GM18858 (cell line): ENCODE data around the gene TFDP2.
A peak's percentile ranks its signal among the peaks of the same experiment; 100 is the strongest.
"Not testable (repeated sequence)": the region's sequence is repeated elsewhere in the genome, so short reads cannot be mapped to it uniquely, and the experiment has no call there.

Source experiments
- ATAC-seq: cut with Tn5 transposase; IDR thresholded peaks from one replicate; pipeline ENCODE4 v1.9.1; 2021; ENCODE audit not compliant: unreplicated experiment

The TFDP2 gene

DNA sequence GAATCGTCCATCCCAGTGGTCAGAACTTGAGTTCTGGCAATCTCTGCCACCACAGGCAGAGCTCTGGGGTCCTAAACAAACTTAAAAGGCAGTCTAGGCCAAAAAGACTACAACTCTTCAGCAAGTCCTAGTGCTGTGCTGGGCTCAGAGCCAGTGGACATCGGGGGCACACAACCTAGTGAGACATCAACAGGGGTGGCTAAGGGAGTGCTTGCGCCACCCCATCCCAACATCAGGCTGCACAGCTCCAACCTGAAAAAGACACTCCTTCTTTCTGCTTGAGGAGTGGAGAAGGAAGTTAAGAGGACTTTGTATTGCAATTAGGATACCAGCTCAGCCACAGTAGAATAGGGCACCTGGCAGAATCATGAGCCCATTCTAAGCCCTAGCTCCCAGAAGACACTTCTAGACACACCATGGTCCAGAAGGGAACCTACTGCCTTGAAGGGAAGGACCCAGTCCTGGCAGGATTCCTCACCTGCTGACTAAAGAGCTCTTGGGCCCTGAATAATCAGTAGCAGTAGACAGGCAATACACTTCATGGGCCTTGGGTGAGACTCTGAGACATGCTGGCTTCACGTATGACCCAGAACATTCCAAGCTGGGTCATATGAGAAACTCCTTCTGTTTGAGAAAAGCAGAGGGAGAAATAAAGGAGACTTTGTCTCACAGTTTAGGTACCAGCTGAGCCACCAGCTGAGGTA lies 72.0 kb downstream of the TFDP2 start:
- no peak for ATAC-seq

DNA sequence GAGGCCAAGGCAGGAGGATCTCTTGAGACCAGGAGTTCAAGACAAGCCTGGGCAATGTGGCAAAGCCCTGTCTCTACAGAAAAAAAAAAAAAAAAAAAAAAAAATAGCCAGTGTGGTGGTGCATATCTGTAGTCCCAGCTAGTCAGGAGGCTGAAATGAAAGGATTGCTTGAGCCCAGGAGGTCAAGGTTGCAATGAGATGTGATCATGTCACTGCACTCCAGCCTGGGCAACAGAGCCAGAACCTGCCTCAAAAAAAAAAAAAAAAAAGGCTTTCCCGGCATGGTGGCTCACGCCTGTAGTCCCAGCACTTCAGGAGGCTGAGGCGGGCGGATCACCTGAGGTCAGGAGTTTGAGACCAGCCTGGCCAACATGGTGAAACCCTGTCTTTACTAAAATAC lies 73.7 kb downstream of the TFDP2 start:
- not testable (repeated sequence) for ATAC-seq

DNA sequence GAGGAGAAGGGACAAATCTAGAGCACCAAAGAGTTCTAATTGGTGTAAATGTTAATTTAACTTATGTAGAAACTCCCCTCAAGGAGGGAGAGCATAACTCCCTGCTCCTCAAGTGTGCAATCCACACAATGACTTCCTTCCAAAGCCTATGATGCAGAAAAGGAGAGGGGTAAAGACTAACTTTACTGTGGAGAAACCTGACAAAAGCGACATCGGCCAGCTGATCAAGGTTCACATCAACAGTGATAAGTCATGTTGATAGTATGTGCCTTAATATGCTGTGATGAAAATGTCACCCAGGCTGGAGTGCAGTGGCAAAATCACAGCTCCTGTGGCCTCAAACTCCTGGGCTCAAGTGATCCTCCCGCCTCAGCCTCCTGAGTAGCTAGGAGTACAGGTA lies 76.5 kb downstream of the TFDP2 start:
- no peak for ATAC-seq

DNA sequence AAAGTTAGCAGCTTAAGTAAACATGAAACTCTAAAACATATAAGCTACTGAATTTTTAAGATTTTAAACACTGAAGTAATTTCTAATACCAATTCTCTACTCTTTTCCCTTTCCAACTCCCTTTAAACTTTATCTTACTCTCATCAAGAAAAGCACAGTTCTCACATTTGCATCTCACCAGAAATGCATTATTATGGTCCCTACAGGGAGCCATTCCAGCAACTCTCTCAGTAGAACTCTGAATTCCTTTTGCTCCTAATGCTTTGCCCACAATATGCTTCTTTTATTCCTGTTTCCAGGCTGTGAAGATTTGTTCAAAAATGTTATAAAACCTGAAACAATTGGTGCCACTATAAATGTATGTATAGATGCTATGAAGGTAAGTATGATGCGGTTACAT lies 83.4 kb downstream of the TFDP2 start:
- no peak for ATAC-seq

DNA sequence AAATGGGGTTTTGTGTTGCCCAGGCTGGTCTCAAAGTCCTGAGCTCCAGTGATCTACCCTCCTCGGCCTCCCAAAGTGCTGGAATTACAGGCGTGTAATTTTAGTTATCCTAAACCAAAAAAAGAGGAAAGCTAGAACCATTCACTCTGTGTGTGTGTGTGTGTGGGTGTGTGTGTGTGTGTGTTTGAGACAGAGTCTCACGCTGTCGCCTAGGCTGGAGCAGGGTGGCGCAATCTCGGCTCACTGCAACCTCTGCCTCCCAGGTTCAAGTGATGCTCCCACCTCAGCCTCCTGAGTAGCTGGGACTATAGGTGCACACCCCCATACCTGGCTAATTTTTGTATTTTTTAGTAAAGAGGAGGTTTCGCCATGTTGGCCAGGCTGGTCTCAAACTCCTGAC lies 84.0 kb downstream of the TFDP2 start:
- no peak for ATAC-seq

DNA sequence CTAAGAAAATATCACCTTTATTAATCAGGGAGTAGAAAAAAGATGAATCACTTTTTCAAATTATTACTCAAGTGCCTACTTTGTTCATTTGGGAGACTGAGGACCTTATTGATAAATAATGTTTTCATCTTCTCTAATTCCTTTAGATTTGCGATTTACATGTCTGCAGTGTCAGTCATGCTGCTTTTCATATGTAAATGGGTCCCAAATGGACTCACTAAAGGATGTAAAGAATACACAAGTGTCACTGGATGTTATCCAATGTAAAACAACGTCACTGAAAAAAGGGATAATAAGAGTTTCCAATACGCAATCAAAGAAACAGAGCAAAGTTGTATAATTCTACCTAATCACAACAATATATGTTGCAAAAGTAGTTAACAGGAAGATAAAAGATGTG lies 84.9 kb downstream of the TFDP2 start:
- no peak for ATAC-seq

DNA sequence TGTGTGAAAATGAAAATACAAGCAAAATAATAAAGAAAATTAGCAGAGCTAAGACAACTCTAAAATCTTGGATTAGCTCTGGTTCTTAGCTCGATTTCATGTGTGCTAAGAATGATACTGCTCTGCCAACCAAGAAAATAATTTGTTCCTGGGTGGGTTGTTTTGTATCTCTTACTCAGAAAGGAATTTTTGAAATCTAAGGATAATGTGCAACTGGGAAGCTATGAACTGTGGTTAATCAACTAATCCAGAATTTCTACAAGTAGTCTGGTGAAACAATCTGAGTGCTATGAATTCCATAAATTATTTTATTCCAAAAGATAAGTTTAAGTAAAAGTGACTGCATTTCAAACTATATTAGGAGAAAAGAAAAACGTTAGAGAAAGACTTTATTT lies 92.0 kb downstream of the TFDP2 start:
- no peak for ATAC-seq

DNA sequence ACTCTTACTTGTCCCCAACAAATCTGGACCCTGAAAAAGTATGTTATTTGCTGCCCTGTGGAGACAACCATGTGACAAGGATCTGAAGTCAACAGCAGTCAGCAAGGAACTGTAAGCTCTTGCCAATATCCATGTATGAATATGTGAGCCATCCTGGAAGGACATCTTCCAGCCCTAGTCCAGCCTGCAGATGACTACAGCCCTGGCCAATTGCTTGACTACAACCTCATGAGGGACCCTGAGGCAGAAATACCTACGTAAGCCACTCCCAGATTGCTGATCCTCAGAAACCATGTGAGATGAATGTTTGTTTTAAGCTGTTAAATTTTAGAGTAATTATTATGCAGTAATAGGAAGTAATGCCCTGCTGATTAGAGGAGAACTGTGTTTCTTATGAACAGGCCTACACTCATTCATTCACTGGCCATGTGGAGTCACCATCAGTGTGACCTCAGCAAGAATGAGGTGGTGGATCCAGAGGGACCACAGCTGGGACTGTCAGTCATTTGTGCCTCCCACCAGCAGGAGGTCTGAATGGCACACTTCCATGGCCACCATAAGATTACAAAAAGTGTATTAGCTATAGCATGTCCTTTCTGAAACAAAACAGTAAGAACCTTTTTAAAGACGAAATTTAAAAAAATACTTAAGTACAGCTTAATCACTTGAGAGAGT lies 92.6 kb downstream of the TFDP2 start:
- no peak for ATAC-seq

DNA sequence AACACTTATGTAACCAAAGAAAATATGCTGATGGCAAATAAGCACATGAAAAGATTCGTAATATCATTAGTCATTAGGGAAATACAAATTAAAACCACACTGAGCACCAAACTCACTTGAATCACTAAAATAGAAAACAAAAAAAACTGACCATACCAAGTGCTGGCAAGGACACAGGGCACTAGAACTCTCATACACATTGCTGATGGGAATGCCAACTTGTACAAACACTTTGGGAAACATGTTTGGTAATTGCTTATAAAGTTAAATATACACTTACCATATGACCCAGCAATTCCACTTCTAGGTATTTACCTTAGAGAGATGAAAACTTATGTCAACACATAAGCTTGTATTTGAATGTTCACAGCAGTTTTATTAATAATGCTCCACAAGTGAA lies 95.5 kb downstream of the TFDP2 start:
- no peak for ATAC-seq

DNA sequence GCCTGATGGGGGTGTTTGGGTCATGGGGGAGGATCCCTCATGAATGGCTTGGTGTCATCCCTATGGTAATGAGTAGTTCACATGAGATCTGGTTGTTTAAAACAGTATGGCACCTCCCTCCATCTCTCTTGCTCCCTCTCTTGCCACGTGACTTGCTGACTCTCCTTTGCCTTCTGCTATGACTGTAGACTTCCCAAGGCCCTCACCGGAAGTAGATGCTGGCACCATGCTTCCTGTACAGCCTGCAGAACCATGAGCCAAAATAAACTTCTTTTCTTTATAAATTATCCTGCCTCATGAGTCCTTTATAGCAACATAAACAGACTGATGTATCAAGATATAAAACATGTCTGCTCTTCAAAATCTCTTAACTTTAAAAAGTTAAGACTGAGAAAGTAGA lies 96.1 kb downstream of the TFDP2 start:
- ATAC-seq = no peak

DNA sequence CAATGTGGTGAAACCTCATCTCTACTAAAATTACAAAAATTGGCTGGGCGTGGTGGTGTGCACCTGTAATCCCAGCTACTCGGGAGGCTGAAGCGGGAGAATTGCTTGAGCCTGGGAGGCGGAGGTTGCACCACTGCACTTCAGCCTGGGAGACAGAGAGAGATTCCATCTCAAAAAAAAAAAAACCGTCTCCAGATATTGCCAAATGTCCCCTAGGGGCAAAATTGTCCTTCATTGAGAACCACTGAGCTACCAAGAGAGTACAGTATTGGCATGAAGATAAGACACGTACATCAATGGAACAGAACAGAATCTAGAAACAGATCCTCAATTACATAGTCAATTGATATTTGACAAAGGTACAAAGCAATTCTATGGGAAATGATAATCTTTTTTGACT lies 98.0 kb downstream of the TFDP2 start:
- no peak for ATAC-seq

DNA sequence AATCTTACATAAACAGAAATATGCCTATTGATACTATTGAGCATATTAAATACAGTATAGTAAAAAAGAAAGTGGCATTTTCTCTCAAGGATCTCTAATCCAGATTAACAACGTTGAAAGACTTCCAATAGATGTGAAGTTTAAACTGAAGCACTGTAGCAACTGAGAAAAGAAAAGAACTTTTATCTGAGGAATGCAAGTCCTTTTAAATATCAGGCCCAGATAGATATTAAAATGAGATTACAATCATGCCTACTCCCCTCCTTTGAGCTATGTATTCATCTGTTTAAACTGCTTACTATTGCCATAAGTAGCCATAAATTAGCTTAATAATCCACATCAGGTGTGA lies 102.3 kb downstream of the TFDP2 start:
- no peak for ATAC-seq

DNA sequence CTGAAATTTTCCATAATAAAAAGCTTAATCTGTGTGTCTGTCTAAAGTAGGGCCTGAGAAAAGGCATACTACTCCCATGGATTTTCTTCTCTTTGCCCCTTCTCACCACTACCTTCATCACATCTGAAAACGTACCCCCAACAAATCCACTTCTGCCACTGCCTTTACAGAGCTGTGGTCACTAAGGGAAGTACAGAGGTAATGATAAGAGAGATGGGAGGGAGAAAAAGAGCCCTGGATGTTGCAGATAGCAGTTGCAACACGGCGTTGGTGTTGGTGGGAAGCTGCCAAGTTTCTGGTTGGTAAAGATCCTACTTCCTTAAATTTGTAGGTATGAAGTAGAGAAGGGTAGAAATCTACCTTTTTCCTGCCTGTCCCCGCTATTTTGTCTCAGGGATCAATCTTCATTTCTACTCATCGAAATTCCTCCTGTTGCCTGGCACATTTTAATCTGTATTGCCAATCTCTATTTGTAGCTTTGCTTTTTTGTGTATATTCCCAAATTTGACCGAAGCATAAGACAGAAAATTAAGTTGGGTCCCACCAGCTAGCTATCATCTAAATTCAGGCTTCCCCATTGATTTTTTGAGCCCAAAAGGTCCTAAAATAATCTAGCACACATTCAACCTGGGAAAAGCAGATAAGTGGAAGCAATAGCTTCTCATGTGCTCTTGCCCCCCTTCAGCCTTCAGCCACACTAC lies 102.9 kb downstream of the TFDP2 start:
- ATAC-seq = no peak

DNA sequence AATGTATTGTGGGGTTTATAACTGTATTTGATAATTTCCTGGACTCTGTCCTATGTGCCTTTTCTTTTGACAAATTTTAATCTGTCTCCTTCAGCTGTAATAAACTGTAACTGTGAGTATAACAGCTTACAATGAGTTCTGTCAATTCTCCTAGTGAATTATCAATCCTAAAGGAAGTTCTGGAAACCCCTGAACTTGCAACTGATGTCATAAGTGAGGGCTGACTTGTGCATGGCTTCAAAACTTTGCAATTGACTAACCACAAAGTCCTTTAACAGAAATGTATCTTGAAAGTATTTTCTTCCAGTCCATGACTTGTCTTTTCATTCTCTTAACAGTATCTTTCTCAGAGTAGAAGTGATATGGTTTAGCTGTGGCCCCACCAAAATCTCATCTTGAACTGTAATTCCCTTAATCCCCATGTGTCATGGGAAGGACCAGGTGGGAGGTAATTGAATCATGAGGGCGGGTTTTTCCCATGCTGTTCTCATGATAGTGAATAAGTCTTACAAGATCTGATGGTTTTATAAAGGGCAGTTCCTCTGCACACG lies 108.3 kb downstream of the TFDP2 start:
- ATAC-seq = no peak

DNA sequence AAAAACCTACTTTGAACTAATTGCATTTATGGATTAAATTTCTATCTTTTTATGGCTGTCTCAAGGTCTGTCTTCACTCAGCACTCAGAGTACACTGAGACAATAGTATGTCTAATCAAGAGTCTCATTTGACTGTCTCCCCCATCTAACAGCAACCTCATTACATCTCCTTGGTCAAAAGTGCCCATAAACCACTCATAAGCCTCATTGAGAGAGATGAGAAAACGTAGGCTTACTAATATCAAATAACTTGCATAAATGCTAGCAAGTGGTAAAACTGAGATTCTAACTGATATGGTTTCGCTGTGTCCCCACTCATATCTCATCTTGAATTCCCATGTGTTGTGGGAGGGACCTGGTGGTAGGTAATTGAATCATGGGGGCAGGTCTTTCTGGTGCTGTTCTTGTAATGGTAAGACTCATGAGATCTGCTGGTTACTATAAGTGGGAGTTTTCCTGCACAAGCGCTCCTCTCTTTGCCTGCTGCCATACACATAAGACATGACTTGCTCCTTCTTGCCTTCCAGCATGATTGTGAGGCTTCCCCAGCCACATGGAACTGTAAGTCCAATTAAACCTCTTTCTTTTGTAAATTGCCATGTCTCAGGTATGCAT lies 113.9 kb downstream of the TFDP2 start:
- no peak for ATAC-seq

DNA sequence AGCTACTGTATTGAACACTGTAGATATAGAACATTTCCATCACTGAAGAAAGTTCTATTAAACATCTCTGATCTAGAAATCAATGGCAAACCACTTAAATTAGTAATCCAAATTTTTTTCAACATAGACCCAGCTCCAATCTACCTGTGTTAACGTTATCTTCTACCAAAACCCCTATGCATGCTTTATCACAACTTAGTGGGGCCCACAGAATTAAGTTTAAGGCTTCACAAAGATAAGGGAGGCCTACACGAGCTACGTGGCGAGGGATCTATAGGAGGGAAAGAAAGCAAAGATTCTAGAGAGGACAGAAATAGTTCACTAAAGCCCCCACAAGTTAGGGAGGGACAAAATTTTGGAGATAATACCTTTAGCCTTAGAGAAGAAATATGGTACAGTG lies 116.1 kb downstream of the TFDP2 start:
- ATAC-seq = no peak

DNA sequence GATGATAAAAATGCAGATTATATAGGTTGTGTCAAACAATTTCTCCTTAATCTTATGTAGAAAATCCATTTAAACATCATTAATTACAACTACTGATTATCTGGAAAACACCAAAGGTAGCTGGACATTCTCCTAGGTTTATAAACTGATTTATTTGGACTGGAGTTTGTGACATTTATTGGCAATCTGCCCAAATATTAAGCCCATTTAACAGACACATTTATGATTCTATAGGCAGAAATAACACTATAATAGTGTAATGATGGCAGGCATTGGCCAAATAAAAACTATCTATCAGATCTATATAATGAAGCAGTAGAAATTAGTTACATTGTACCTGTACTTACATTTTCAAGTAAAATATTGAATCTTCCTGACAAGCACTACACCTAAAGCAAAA lies 117.8 kb downstream of the TFDP2 start:
- no peak for ATAC-seq

DNA sequence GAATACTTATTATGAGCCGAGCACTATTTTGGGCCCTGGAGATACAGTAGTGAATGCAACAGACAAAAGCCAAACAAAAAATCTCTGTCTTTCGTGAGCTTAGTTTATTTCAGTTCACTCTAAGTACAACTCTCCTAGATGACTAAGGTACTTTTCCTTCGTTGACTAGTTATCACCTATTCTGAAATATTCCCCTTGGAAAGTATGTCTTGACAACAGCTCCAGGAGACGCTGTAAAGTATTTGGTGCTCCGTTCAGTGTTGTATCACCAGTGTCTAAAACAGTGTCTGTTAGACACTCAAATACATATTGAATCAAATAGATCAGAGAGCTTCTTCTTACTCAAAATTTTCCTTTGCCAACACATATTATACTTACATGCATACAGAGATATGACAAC lies 119.6 kb downstream of the TFDP2 start:
- ATAC-seq = no peak

DNA sequence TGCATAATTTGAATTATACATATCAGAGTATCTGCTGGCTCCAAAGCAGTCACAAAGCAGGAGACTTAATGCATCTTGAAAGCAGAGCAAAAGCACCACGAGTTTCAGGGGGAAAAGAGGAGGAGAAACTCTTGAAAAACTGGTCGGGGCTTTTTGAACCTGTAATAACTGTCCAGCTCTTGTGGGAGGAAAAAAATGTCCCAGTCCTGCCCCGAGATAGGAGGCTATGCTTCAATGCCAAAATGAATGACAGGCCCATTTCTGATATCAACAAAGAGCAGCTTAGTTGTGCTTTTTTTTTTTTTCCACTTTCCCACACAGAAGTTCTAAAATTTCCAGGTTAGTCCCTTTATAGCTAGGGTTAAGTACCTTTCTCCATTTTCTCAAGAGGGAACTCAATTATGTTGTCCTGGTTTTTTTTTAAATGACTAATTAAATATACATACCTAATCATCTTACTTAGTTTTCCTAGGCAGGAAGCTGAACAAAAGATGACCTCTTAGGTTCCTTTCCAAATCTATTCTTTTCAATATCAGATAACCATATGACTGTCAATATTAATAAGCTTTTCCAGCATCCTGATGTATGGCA lies 120.2 kb downstream of the TFDP2 start:
- ATAC-seq = no peak

DNA sequence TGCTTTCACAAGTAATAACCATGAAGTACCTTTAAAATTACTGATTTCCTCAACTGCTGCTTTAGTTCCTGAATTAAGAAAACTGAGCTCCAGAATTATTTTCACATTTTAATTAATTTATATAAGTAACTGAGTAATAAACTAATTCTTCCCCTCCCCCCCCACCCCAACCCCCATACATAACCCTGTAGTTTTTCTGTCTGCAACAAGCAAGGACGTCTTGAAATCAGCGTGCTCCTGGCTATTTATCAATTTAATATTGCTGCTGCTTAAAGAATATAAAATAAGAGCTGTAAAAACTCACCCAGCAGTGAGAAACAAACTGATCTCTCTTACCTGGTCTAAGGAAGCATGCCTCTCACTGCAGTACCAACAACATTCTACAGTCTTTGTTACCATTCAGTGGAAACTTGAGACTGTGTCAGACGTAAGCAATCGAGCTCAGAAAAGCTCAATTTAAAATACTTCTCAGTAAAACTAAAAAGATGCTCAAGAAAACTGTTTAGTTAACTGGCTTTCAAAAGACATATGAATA lies 121.0 kb downstream of the TFDP2 start:
- ATAC-seq = peak; percentile 62

DNA sequence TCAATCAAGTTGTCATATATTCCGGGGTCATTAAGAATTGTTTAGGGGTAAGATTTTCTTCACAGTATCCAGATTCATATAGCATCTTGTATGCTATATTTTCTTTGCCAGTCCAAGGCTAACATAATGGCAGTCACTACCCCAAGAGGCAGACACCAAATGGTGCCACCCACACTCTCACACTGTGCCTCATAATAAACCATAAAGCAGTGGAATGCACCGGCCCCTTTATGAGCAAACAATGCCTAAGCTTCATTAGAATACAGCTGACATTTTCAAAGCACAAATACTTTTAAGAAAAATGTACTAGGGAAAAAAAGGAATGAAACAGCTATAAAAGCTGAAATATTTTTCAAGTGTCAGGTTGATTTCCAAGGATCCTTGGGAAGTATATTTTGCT lies 121.6 kb downstream of the TFDP2 start:
- peak; percentile 50 for ATAC-seq
